Endothelial cell of umbilical vein (primary cell): ENCODE data around the gene MSL2. TPM values are rescaled to one million over a fixed set of nuclear protein-coding genes. Genes with fewer than 3 reads are reported as not detected.
A peak's percentile ranks its signal among the peaks of the same experiment; 100 is the strongest.

Experiments
- BruUV-seq: library from RNA; stranded (reverse); fragments of 400-500 nt; replicated peaks from 2 replicates; lab custom pipeline; 2021; lab: Mats Ljungman, UMichigan
- CTCF ChIA-PET: fragments of 300-600, 350-600 bp; sonication (Branson Sonifier 250); formaldehyde crosslinking; loops from one replicate; lab custom pipeline; 2021; ENCODE audit warnings: antibody characterized with exemption, inconsistent platforms; lab: Charles Lee
- POLR2A ChIA-PET: fragments of 300-600, 350-600 bp; sonication (Branson Sonifier 250); formaldehyde crosslinking; loops from one replicate; lab custom pipeline; 2021; ENCODE audit warnings: antibody characterized with exemption, inconsistent platforms; lab: Charles Lee
- DNase-seq: peaks from one replicate; pipeline ENCODE4 v3.0.0-alpha.2; 2011; ENCODE audit warnings: low read depth, low spot score
- FAIRE-seq: peaks from 2 replicates; lab custom pipeline; 2011; peaks lifted over from hg19 to GRCh38; lab: Jason Lieb, UNC
- H2AFZ ChIP-seq: 2 replicates; pipeline ENCODE4 v1.6.0; 2012; ENCODE audit warnings: low read depth, low read length, control low read depth, inconsistent platforms
- H3K27ac ChIP-seq: 2 replicates; pipeline ENCODE4 v1.5.1; 2011; ENCODE audit warnings: low read depth, mild to moderate bottlenecking, control low read depth, low read length, moderate library complexity; ENCODE audit not compliant: insufficient read depth
- H3K27me3 ChIP-seq, 2 experiments: 2 replicates each; pipeline versions ENCODE4 v1.6.0 to v1.6.1; 2011; ENCODE audit warnings: low read length in 2 of 2, mixed read lengths in 1 of 2; ENCODE audit not compliant: control insufficient read depth in 2 of 2, insufficient read depth in 2 of 2
- H3K36me3 ChIP-seq, 2 experiments: 2 replicates in 1 of 2; 3 replicates in 1 of 2; pipeline ENCODE4 v1.5.1; 2011; ENCODE audit warnings: low read length in 2 of 2, mild to moderate bottlenecking in 1 of 2, moderate library complexity in 1 of 2; ENCODE audit not compliant: control insufficient read depth in 2 of 2, insufficient read depth in 2 of 2; ENCODE audit errors: extremely low read depth in 1 of 2
- H3K4me1 ChIP-seq: 3 replicates; pipeline ENCODE4 v1.5.1; 2011; ENCODE audit warnings: mild to moderate bottlenecking, low read length; ENCODE audit not compliant: control insufficient read depth, insufficient read depth; ENCODE audit errors: extremely low read depth
- H3K4me2 ChIP-seq: 2 replicates; pipeline ENCODE4 v1.6.1; 2011; ENCODE audit warnings: low read length, control low read depth, mixed read lengths; ENCODE audit not compliant: insufficient read depth
- H3K4me3 ChIP-seq, 3 experiments: fragments of 200-600 bp in 1 of 3; sonication (generic), shearing (Covaris generic) in 1 of 3; replicated peaks in 1 of 3; 2 replicates each; pipeline ENCODE4 v1.5.1; 2011 to 2016; ENCODE audit warnings: control low read depth in 3 of 3, low read length in 3 of 3, mild to moderate bottlenecking in 2 of 3, inconsistent platforms in 1 of 3, low read depth in 1 of 3, moderate library complexity in 1 of 3; ENCODE audit not compliant: insufficient read depth in 1 of 3
- H3K79me2 ChIP-seq: 2 replicates; pipeline ENCODE4 v1.6.0; 2012; ENCODE audit warnings: low read length, inconsistent platforms; ENCODE audit not compliant: control insufficient read depth, insufficient read depth
- H3K9ac ChIP-seq: replicated peaks from 2 replicates; pipeline ENCODE3; 2011; ENCODE audit warnings: low read length, control low read depth; ENCODE audit not compliant: insufficient read depth; ENCODE audit errors: extremely low read depth
- H3K9me1 ChIP-seq: replicated peaks from 3 replicates; pipeline ENCODE4 v1.6.0; 2011; ENCODE audit warnings: mild to moderate bottlenecking, low read length; ENCODE audit not compliant: control insufficient read depth, insufficient read depth; ENCODE audit errors: extremely low read depth
- H3K9me3 ChIP-seq: replicated peaks from 2 replicates; pipeline ENCODE4 v1.5.1; 2012; ENCODE audit warnings: low read length, inconsistent platforms; ENCODE audit not compliant: control insufficient read depth, insufficient read depth
- H4K20me1 ChIP-seq: replicated peaks from 2 replicates; pipeline ENCODE3; 2011; ENCODE audit warnings: mild to moderate bottlenecking, low read length; ENCODE audit not compliant: control insufficient read depth, insufficient read depth; ENCODE audit errors: extremely low read depth
- CTCF ChIP-seq, 2 donors: IDR thresholded peaks; 1 replicate in 1 of 2; 2 replicates in 1 of 2; pipeline ENCODE4 v1.5.1; 2011; ENCODE audit warnings: low read length in 2 of 2, mild to moderate bottlenecking in 2 of 2, moderate library complexity in 2 of 2, control low read depth in 1 of 2, inconsistent platforms in 1 of 2, low read depth in 1 of 2; ENCODE audit not compliant: insufficient read depth in 1 of 2; ENCODE audit errors: extremely low read depth in 1 of 2
- EZH2 ChIP-seq: IDR thresholded peaks from 2 replicates; pipeline ENCODE4 v1.6.1; 2012; ENCODE audit warnings: borderline replicate concordance, low read depth, mild to moderate bottlenecking, moderate library complexity, low read length, inconsistent platforms; ENCODE audit not compliant: severe bottlenecking
- FOS ChIP-seq: IDR thresholded peaks from 2 replicates; pipeline ENCODE4 v1.6.1; 2011; ENCODE audit warnings: mild to moderate bottlenecking, low read length, moderate library complexity, borderline replicate concordance; ENCODE audit not compliant: insufficient read depth
- GATA2 ChIP-seq: IDR thresholded peaks from 2 replicates; pipeline ENCODE4 v1.7.0; 2011; ENCODE audit warnings: low read depth, mild to moderate bottlenecking, moderate library complexity, mixed read lengths, low read length; ENCODE audit not compliant: insufficient read length, insufficient read depth
- JUN ChIP-seq: IDR thresholded peaks from 2 replicates; pipeline ENCODE4 v1.6.1; 2011; ENCODE audit warnings: borderline replicate concordance, low read depth; ENCODE audit not compliant: insufficient read length, insufficient read depth
- MAX ChIP-seq: IDR thresholded peaks from 2 replicates; pipeline ENCODE4 v1.6.1; 2011; ENCODE audit not compliant: insufficient read depth, insufficient read length
- MYC ChIP-seq: IDR thresholded peaks from one replicate; pipeline ENCODE4 v1.6.1; 2011; ENCODE audit warnings: mild to moderate bottlenecking, low read depth, low read length
- POLR2A ChIP-seq: IDR thresholded peaks from 2 replicates; pipeline ENCODE4 v1.6.1; 2012; ENCODE audit warnings: low read depth, mild to moderate bottlenecking, control low read depth, low read length
- POLR2AphosphoS5 ChIP-seq: IDR thresholded peaks from 2 replicates; pipeline ENCODE4 v1.6.1; 2012; ENCODE audit warnings: low read depth, mild to moderate bottlenecking, control low read depth, low read length, moderate library complexity; ENCODE audit not compliant: insufficient read depth
- dilution Hi-C: fragments of 300-500 bp; cut with MboI; formaldehyde crosslinking; loops from one replicate; pipeline ENCODE4 v1.15.0; 2019; ENCODE audit warnings: low sequenced_read_pairs; ENCODE audit not compliant: extremely low pct_ligation_motif_present
- intact Hi-C: fragments of 100-400 bp; cut with micrococcal nuclease; formaldehyde crosslinking; loops from one replicate; pipeline ENCODE4 v1.10.0; 2022
- polyA plus RNA-seq, 4 experiments: library from polyadenylated mRNA; depleted of rRNA in 3 of 4; stranded (reverse) in 3 of 4; unstranded in 1 of 4; fragments of >200 nt; gene quantifications; 2 replicates each; pipeline versions ENCODE4 v1.2.1 to v1.2.3, GENCODE V29; 2011 to 2012; ENCODE audit warnings: missing spikeins in 1 of 4
- total RNA-seq: library from RNA; stranded (reverse); gene quantifications from 2 replicates; pipeline ENCODE4 v1.2.3, GENCODE V29; 2021

The MSL2 gene
- total and polyA plus RNA-seq, 2 donors (not counting 3 experiments of a cell fraction or from before 2014, with no cell fraction given), result 6.7 to 21.9 TPM

DNA sequence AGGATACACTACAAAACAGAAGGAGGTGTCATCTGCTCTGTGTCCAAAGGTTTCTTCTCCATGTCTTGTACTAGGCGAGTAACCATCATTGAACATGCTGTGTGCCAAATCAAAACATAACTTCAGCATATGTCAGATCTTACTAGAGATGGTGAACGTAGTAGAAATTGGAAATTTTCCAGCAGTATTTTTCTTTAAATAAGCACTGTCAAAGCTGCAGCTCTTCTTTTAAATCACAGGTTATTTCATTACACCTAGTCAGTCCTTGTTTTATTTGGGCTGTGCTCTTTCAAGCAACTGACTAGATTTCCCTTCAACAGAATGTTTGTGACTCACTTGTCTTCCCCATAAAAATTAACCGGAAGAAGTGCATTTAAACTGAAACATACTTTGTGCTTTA lies 46.5 kb downstream of the MSL2 start:
- peaks cover 12% of the 10 kb centered on the region for H4K20me1 ChIP-seq
- H3K4me2 ChIP-seq, result peak overlapping the region; percentile 1
- H3K9me3 ChIP-seq, result no peaks in the 10 kb centered on the region
- FAIRE-seq (no peak), DNase-seq (peak; percentile 27)
- dilution Hi-C loops (no loop called here), intact Hi-C loops (no loop called here)
- no peak overlapping the region for H3K27ac ChIP-seq
- H3K9ac ChIP-seq, result no peak overlapping the region
- BruUV-seq, result TSS peak; percentile 13
- no peaks in the 10 kb centered on the region for H3K9me1 ChIP-seq
- TF ChIP-seq POLR2AphosphoS5 (no peak), CTCF (IDR thresholded peaks at IDR 0.05; ENCODE audit: extremely low read depth in 1 of 2, insufficient read depth in 1 of 2, low read depth in 1 of 2, low read length in 2 of 2) (no peak), MYC (no peak), FOS (peak; percentile 16), JUN (no peak), POLR2A (no peak), GATA2 (no peak), EZH2 (no peak), MAX (no peak)
- H3K4me3 ChIP-seq, result no peak overlapping the region
- peaks cover 71% of the 10 kb centered on the region for H3K79me2 ChIP-seq
- H3K27me3 ChIP-seq, result no peaks in the 10 kb centered on the region
- peaks cover 7% of the 10 kb centered on the region for H3K4me1 ChIP-seq
- H3K36me3 ChIP-seq, result peaks cover 6 to 12% of the 10 kb centered on the region in 2 experiments
- H2AFZ ChIP-seq, result no peak overlapping the region
- POLR2A ChIA-PET, result no interaction called here
- CTCF ChIA-PET, result interaction anchor here (1.3 to 1.4 kb wide), 2 partner anchors 8 to 603 kb away, joined by 3 read pairs; partner anchors contain the start of gene STAG1
